Measurements from ENCODE around the gene EPHA3.

Gene EPHA3

GRCh38 chr3:89108291-89108550 lies 800 bp downstream of the EPHA3 start:
- no peak for ATAC-seq (ENCODE audit: low read depth)
- Histone ChIP-seq H3K4me3 (ENCODE audit: severe bottlenecking) (no peak overlapping the region), H3K36me3 (ENCODE audit: low read depth) (no peaks in the 10 kb centered on the region), H3K9me3 (ENCODE audit: severe bottlenecking) (no peaks in the 10 kb centered on the region), H3K4me1 (ENCODE audit: insufficient read depth, poor library complexity, severe bottlenecking) (no peaks in the 10 kb centered on the region), H3K27ac (ENCODE audit: poor library complexity, severe bottlenecking) (no peak overlapping the region), H3K27me3 (ENCODE audit: insufficient read depth, poor library complexity, severe bottlenecking) (peaks cover 19% of the 10 kb centered on the region)
- DNase-seq (ENCODE audit: low spot score), result no peak
- TF ChIP-seq CTCF (IDR thresholded peaks at IDR 0.05; ENCODE audit: poor library complexity, severe bottlenecking), result no peak

GRCh38 chr3:89113344-89113743 lies 5.9 kb downstream of the EPHA3 start:
- Histone ChIP-seq H3K27ac (ENCODE audit: poor library complexity, severe bottlenecking) (no peak overlapping the region), H3K4me1 (ENCODE audit: insufficient read depth, poor library complexity, severe bottlenecking) (no peaks in the 10 kb centered on the region), H3K27me3 (ENCODE audit: insufficient read depth, poor library complexity, severe bottlenecking) (peaks cover 20% of the 10 kb centered on the region), H3K9me3 (ENCODE audit: severe bottlenecking) (no peaks in the 10 kb centered on the region), H3K36me3 (ENCODE audit: low read depth) (no peaks in the 10 kb centered on the region), H3K4me3 (ENCODE audit: severe bottlenecking) (no peak overlapping the region)
- ATAC-seq (ENCODE audit: low read depth) (no peak), DNase-seq (ENCODE audit: low spot score) (no peak)
- TF ChIP-seq CTCF (IDR thresholded peaks at IDR 0.05; ENCODE audit: poor library complexity, severe bottlenecking), result no peak

- H3K36me3 ChIP-seq (ENCODE audit: low read depth), result no peaks in the 10 kb centered on the region
- ATAC-seq (ENCODE audit: low read depth) (peak; percentile 96), DNase-seq (ENCODE audit: low spot score) (peak; percentile 68)
- no peaks in the 10 kb centered on the region for H3K4me1 ChIP-seq (ENCODE audit: insufficient read depth, poor library complexity, severe bottlenecking)
- no peak overlapping the region for H3K27ac ChIP-seq (ENCODE audit: poor library complexity, severe bottlenecking)
- H3K9me3 ChIP-seq (ENCODE audit: severe bottlenecking), result no peaks in the 10 kb centered on the region
- peak overlapping the region; percentile 31 for H3K4me3 ChIP-seq (ENCODE audit: severe bottlenecking)
- H3K27me3 ChIP-seq (ENCODE audit: insufficient read depth, poor library complexity, severe bottlenecking), result peaks cover 15% of the 10 kb centered on the region
- TF ChIP-seq CTCF (IDR thresholded peaks at IDR 0.05; ENCODE audit: poor library complexity, severe bottlenecking), result peak; percentile 83
These were observed 6.7 kb downstream of the EPHA3 start for GRCh38 chr3:89113893-89114840.

- Histone ChIP-seq H3K4me1 (ENCODE audit: insufficient read depth, poor library complexity, severe bottlenecking) (no peaks in the 10 kb centered on the region), H3K4me3 (ENCODE audit: severe bottlenecking) (no peak overlapping the region), H3K9me3 (ENCODE audit: severe bottlenecking) (no peaks in the 10 kb centered on the region), H3K27ac (ENCODE audit: poor library complexity, severe bottlenecking) (no peak overlapping the region), H3K27me3 (ENCODE audit: insufficient read depth, poor library complexity, severe bottlenecking) (peaks cover 10% of the 10 kb centered on the region), H3K36me3 (ENCODE audit: low read depth) (no peaks in the 10 kb centered on the region)
- DNase-seq (ENCODE audit: low spot score) (no peak), ATAC-seq (ENCODE audit: low read depth) (peak; percentile 7; the same call in 1 of the 3 replicates)
- peak; percentile 59 for TF ChIP-seq CTCF (IDR thresholded peaks at IDR 0.05; ENCODE audit: poor library complexity, severe bottlenecking)
These were observed 7.4 kb downstream of the EPHA3 start for GRCh38 chr3:89114841-89115223.

GRCh38 chr3:89116476-89116875 lies 9.1 kb downstream of the EPHA3 start:
- H3K9me3 ChIP-seq (ENCODE audit: severe bottlenecking), result no peaks in the 10 kb centered on the region
- H3K27me3 ChIP-seq (ENCODE audit: insufficient read depth, poor library complexity, severe bottlenecking), result peaks cover 10% of the 10 kb centered on the region
- no peaks in the 10 kb centered on the region for H3K4me1 ChIP-seq (ENCODE audit: insufficient read depth, poor library complexity, severe bottlenecking)
- no peak overlapping the region for H3K4me3 ChIP-seq (ENCODE audit: severe bottlenecking)
- ATAC-seq (ENCODE audit: low read depth) (no peak), DNase-seq (ENCODE audit: low spot score) (no peak)
- no peak for TF ChIP-seq CTCF (IDR thresholded peaks at IDR 0.05; ENCODE audit: poor library complexity, severe bottlenecking)
- H3K36me3 ChIP-seq (ENCODE audit: low read depth), result no peaks in the 10 kb centered on the region
- no peak overlapping the region for H3K27ac ChIP-seq (ENCODE audit: poor library complexity, severe bottlenecking)
